Hematopoietic multipotent progenitor cell treated with erythropoietin and hydrocortisone succinate and interleukin-3 and kit ligand, for 8 days (in vitro differentiated cells): ENCODE results near the gene ZFYVE9.

Source experiments
- DNase-seq: peaks from one replicate; pipeline ENCODE4 v3.0.0-alpha.2; 2015

The ZFYVE9 gene

DNA sequence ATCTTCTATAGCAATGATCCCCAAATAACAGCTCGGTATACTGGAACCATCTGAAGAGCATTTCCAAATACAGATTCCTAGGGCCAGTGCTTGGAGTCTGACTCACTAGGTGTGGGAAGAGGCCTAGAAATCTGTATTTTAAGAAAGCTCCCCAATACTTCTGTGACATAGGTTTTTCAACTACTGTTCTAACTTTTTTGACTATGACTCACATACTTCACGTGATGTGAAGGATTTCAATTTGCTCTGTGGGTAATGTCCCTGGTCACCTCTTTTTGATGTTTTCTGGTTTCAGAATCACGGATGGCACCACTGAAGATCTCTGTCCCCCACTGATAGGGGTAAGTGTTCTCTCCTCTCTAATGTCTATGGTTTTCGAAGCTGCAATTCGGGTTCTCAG is 251.3 kb downstream of the ZFYVE9 start:
- no peak for DNase-seq
